GM03348 (cell line): Measurements from ENCODE around the gene OGG1.
A peak's percentile ranks its signal among the peaks of the same experiment; 100 is the strongest.
"Not testable (repeated sequence)": the region's sequence is repeated elsewhere in the genome, so short reads cannot be mapped to it uniquely, and the experiment has no call there.

Experiments used
- DNase-seq: peaks from one replicate; pipeline ENCODE4 v3.0.0; 2012; ENCODE audit warnings: low spot score

Gene OGG1

GRCh38 chr3:9765865-9766264, 16.1 kb downstream of the OGG1 start:
- no peak for DNase-seq

- DNase-seq: no peak
Measured at GRCh38 chr3:9767418-9767817, 17.7 kb downstream of the OGG1 start.

- no peak for DNase-seq
Measured at GRCh38 chr3:9768141-9768775, 18.5 kb downstream of the OGG1 start.

GRCh38 chr3:9769012-9769411, 19.3 kb downstream of the OGG1 start:
- DNase-seq: no peak

GRCh38 chr3:9769426-9770275, 19.9 kb downstream of the OGG1 start, which contains the start of gene CAMK1:
Gene CAMK1, minus strand, starts transcription at chr3:9769947. Its CDS starts 2,198 bp downstream, at chr3:9767749.
- DNase-seq: peak; percentile 95

- peak; percentile 36 for DNase-seq
Measured at GRCh38 chr3:9770276-9770812, 20.6 kb downstream of the OGG1 start.

GRCh38 chr3:9771007-9771406, 21.3 kb downstream of the OGG1 start:
- DNase-seq: not testable (repeated sequence)

GRCh38 chr3:9776896-9777693, 27.3 kb downstream of the OGG1 start:
- DNase-seq: no peak

- no peak for DNase-seq
Measured at GRCh38 chr3:9777694-9778021, 27.9 kb downstream of the OGG1 start.

- DNase-seq: peak; percentile 81
Measured at GRCh38 chr3:9778143-9779074, 28.7 kb downstream of the OGG1 start.

- DNase-seq: no peak
Measured at GRCh38 chr3:9779075-9779593, 29.4 kb downstream of the OGG1 start.

GRCh38 chr3:9779721-9780457, 30.1 kb downstream of the OGG1 start:
- no peak for DNase-seq

- DNase-seq: no peak
Measured at GRCh38 chr3:9780458-9780812, 30.7 kb downstream of the OGG1 start.

GRCh38 chr3:9780910-9781309, 31.2 kb downstream of the OGG1 start:
- no peak for DNase-seq

- DNase-seq: no peak
Measured at GRCh38 chr3:9781551-9781950, 31.8 kb downstream of the OGG1 start.

- no peak for DNase-seq
Measured at GRCh38 chr3:9781978-9782603, 32.3 kb downstream of the OGG1 start.

- no peak for DNase-seq
Measured at GRCh38 chr3:9782770-9783169, 33.0 kb downstream of the OGG1 start.

- DNase-seq: no peak
Measured at GRCh38 chr3:9783954-9784353, 34.2 kb downstream of the OGG1 start.

GRCh38 chr3:9784965-9785364, 35.2 kb downstream of the OGG1 start:
- no peak for DNase-seq

- DNase-seq: no peak
Measured at GRCh38 chr3:9785602-9786001, 35.9 kb downstream of the OGG1 start.
